GM18858 (cell line): ENCODE measurements around the gene UCKL1.
A peak's percentile ranks its signal among the peaks of the same experiment; 100 is the strongest.
"Not testable (repeated sequence)": the region's sequence is repeated elsewhere in the genome, so short reads cannot be mapped to it uniquely, and the experiment has no call there.

Experiments used
- ATAC-seq: cut with Tn5 transposase; IDR thresholded peaks from one replicate; pipeline ENCODE4 v1.9.1; 2021; ENCODE audit not compliant: unreplicated experiment

UCKL1 gene

GRCh38 chr20:63955827-63956663 is at the start of gene UCKL1:
Gene UCKL1, minus strand, starts transcription at chr20:63956416. Its CDS starts 44 bp downstream, at chr20:63956372.
- peak; percentile 45 for ATAC-seq

- ATAC-seq: no peak
Observed at GRCh38 chr20:64005394-64005793, 49.2 kb upstream of the UCKL1 start.

- no peak for ATAC-seq
Observed at GRCh38 chr20:64003960-64004725, 47.9 kb upstream of the UCKL1 start.

GRCh38 chr20:64001607-64002011 is 45.4 kb upstream of the UCKL1 start:
- ATAC-seq: no peak

- ATAC-seq: no peak
Observed at GRCh38 chr20:64000906-64001305, 44.7 kb upstream of the UCKL1 start.

- ATAC-seq: no peak
Observed at GRCh38 chr20:63982937-63983336, 26.7 kb upstream of the UCKL1 start.

GRCh38 chr20:63980806-63981728 is 24.9 kb upstream of the UCKL1 start, which contains the start of gene PRPF6:
Gene PRPF6, plus strand, starts transcription at chr20:63981132. Its CDS starts 114 bp downstream, at chr20:63981246.
- peak; percentile 39 for ATAC-seq

- no peak for ATAC-seq
Observed at GRCh38 chr20:63980317-63980805, 24.1 kb upstream of the UCKL1 start.

- no peak for ATAC-seq
Observed at GRCh38 chr20:63979557-63980316, 23.5 kb upstream of the UCKL1 start, which contains the start of gene SAMD10. Gene SAMD10, minus strand, starts transcription at chr20:63979642. Its CDS starts 175 bp downstream, at chr20:63979467.

- ATAC-seq: no peak
Observed at GRCh38 chr20:63979229-63979556, 23.0 kb upstream of the UCKL1 start.

GRCh38 chr20:63978319-63979228 is 22.4 kb upstream of the UCKL1 start:
- ATAC-seq: no peak

- no peak for ATAC-seq
Observed at GRCh38 chr20:63977739-63978276, 21.6 kb upstream of the UCKL1 start.

GRCh38 chr20:63976980-63977738 is 20.9 kb upstream of the UCKL1 start:
- ATAC-seq: no peak

GRCh38 chr20:63976511-63976910 is 20.3 kb upstream of the UCKL1 start:
- ATAC-seq: not testable (repeated sequence)

GRCh38 chr20:63974402-63975200 is 18.4 kb upstream of the UCKL1 start:
- no peak for ATAC-seq

- ATAC-seq: no peak
Observed at GRCh38 chr20:63973636-63974401, 17.6 kb upstream of the UCKL1 start.

GRCh38 chr20:63973160-63973479 is 16.9 kb upstream of the UCKL1 start:
- ATAC-seq: no peak
